ENCODE results near the gene BRI3BP.

The BRI3BP gene

DNA sequence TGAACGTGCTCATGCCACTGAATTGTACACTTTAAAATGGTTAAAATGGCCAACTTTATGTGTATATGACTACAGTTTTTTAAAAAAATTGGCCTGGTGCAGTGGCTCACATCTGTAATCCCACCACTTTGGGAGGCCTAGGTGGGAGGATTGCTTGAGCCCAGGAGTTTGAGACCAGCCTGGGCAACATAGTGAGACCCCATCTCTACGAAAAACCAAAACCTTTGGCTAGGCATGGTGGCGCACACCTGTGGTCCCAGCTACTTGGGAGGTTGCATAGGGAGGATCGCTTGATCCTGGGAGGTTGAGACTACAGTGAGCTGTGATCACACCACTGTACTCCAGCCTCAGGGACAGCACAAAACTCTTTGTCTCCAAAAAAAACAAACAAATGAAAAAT is 5.3 kb downstream of the BRI3BP start:
- Mint-ChIP-seq H3K27ac (no peak overlapping the region), H3K4me1 (peaks cover 8% of the 10 kb centered on the region), H3K36me3 (ENCODE audit: low read depth) (no peaks in the 10 kb centered on the region), H3K4me3 (no peak overlapping the region), H3K27me3 (ENCODE audit: low read depth) (peaks cover 14% of the 10 kb centered on the region), H3K9me3 (no peaks in the 10 kb centered on the region)
- TF ChIP-seq, protein P1, sequence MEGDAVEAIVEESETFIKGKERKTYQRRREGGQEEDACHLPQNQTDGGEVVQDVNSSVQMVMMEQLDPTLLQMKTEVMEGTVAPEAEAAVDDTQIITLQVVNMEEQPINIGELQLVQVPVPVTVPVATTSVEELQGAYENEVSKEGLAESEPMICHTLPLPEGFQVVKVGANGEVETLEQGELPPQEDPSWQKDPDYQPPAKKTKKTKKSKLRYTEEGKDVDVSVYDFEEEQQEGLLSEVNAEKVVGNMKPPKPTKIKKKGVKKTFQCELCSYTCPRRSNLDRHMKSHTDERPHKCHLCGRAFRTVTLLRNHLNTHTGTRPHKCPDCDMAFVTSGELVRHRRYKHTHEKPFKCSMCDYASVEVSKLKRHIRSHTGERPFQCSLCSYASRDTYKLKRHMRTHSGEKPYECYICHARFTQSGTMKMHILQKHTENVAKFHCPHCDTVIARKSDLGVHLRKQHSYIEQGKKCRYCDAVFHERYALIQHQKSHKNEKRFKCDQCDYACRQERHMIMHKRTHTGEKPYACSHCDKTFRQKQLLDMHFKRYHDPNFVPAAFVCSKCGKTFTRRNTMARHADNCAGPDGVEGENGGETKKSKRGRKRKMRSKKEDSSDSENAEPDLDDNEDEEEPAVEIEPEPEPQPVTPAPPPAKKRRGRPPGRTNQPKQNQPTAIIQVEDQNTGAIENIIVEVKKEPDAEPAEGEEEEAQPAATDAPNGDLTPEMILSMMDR (IDR thresholded peaks at IDR 0.05; ENCODE audit: unreplicated experiment in 3 of 3) = no peak

DNA sequence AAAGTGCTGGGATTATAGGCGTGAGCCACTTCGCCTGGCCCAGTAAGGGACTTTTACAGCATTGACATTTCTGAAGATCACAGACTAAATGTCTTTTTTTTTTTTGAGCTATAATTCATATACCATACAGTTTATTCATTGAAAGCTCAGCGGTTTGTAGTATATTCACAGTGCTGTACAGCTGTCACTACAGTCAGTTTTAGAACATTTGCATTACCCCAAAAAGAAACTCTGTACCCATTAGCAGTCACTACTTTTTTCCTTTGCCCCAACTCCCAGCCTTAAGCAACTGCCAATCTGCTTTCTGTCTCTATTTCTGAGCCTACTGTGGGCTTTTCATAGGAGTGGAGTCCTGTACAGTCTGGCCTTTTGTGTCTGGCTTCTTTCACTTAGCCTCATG is 8.2 kb downstream of the BRI3BP start:
- TF ChIP-seq, protein P1 (IDR thresholded peaks at IDR 0.05; ENCODE audit: unreplicated experiment in 3 of 3) = no peak
- Mint-ChIP-seq H3K27ac (no peak overlapping the region), H3K4me3 (no peak overlapping the region), H3K4me1 (no peaks in the 10 kb centered on the region), H3K9me3 (no peaks in the 10 kb centered on the region), H3K27me3 (ENCODE audit: low read depth) (no peaks in the 10 kb centered on the region), H3K36me3 (ENCODE audit: low read depth) (no peaks in the 10 kb centered on the region)

DNA sequence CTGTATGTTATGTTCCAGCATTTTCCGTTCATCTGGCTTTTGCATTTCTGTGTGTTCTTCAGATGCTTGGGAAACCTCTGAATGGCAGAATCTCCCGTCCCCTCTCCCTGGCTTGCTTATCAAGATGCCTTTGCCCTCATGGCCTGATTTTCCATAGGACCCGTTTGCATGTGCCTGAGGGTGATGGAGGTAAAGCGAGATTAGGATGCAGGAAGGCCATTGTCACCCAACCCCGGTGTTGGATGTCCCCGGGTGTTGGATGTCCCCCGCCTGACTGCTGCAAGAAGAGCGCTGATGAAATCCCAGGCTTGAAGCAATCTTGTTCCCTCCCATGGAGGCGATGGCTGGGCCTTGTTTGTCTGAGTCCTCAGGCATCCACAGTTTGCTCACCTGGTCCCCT is 9.6 kb downstream of the BRI3BP start:
- H3K4me1 Mint-ChIP-seq = no peaks in the 10 kb centered on the region
- H3K36me3 Mint-ChIP-seq (ENCODE audit: low read depth) = no peaks in the 10 kb centered on the region
- H3K9me3 Mint-ChIP-seq = no peaks in the 10 kb centered on the region
- H3K4me3 Mint-ChIP-seq = no peak overlapping the region
- no peak overlapping the region for H3K27ac Mint-ChIP-seq
- no peaks in the 10 kb centered on the region for H3K27me3 Mint-ChIP-seq (ENCODE audit: low read depth)
- TF ChIP-seq, protein P1 (IDR thresholded peaks at IDR 0.05; ENCODE audit: unreplicated experiment in 3 of 3) = no peak

DNA sequence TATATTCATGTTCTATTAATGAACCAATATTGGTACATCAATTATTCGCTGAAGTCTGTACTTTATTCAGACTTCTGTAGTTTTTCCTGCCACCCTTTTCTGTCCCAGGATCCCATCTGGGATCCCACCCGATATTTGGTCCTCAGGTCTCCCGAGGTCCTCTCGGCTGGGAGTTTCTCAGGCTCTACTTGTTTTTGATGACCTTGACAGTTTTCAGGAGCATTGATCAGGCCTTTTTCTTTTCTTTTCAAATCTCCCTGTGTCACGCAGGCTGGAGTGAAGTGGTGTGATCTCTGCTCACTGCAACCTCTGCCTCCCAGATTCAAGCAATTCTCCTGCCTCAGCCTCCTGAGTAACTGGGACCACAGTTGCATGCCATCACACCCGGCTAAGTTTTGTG is 11.2 kb downstream of the BRI3BP start:
- Mint-ChIP-seq H3K4me1 (no peaks in the 10 kb centered on the region), H3K27me3 (ENCODE audit: low read depth) (no peaks in the 10 kb centered on the region), H3K4me3 (no peak overlapping the region), H3K9me3 (no peaks in the 10 kb centered on the region), H3K36me3 (ENCODE audit: low read depth) (no peaks in the 10 kb centered on the region), H3K27ac (no peak overlapping the region)
- TF ChIP-seq, protein P1 (IDR thresholded peaks at IDR 0.05; ENCODE audit: unreplicated experiment in 3 of 3) = no peak

DNA sequence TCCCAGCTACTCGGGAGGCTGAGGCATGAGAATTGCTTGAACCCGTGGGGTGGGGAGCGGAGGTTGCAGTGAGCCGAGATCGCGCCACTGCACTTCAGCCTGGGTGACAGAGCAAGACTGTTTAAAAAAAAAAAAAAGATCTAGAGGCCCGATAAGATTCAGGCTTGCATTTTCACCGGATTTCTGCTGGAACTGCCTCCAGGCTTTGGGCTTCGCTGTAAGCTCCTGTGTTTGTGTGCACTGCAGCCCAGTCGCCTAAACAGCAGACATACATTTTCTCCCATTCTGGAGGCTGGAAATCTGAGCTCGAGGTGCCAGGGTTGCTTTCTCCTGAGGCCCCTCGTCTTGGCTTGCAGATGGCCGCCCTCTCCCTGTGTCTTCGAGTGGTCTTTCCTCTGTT is 12.2 kb downstream of the BRI3BP start:
- TF ChIP-seq, protein P1 (IDR thresholded peaks at IDR 0.05; ENCODE audit: unreplicated experiment in 3 of 3) = no peak
- Mint-ChIP-seq H3K27ac (no peak overlapping the region), H3K36me3 (ENCODE audit: low read depth) (no peaks in the 10 kb centered on the region), H3K4me1 (no peaks in the 10 kb centered on the region), H3K27me3 (ENCODE audit: low read depth) (no peaks in the 10 kb centered on the region), H3K9me3 (no peaks in the 10 kb centered on the region), H3K4me3 (no peak overlapping the region)

DNA sequence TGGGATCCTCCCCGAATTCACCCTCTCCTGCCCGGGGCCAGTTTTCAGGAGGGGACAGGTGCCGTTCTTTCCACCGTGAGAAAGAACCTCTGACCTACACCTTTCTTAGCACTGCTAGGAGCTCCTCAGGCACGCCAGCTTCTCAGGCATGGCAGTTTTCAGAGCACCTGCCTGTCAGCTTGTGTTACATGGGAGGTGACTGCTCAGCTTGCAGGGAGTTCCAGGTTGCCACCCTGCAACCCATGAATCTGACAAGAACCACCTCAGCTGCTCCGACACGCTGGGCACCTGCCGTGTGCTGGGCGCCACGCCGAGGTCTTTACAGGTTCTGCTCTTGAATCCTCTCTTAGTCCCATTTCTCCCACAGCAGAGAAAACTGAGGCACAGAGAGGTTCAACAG is 12.9 kb downstream of the BRI3BP start:
- Mint-ChIP-seq H3K36me3 (ENCODE audit: low read depth) (no peaks in the 10 kb centered on the region), H3K27me3 (ENCODE audit: low read depth) (no peaks in the 10 kb centered on the region), H3K4me1 (no peaks in the 10 kb centered on the region), H3K9me3 (no peaks in the 10 kb centered on the region), H3K4me3 (no peak overlapping the region), H3K27ac (no peak overlapping the region)
- TF ChIP-seq, protein P1 (IDR thresholded peaks at IDR 0.05; ENCODE audit: unreplicated experiment in 3 of 3) = no peak
